ENCODE measurements around the gene SLC35B2. TPM values are rescaled to one million over a fixed set of nuclear protein-coding genes. Genes with fewer than 3 reads are reported as not detected.

The SLC35B2 gene
- total RNA-seq, 2 donors from 2014 or later = 31.1 to 33.9 TPM

GRCh38 chr6:44245391-44245911 lies 11.9 kb downstream of the SLC35B2 start:
- intact Hi-C loops (cut with DNase I) = no loop called here
- 59 to 64% methylated on average over 12 of the region's 12 CpGs for WGBS, 2 donors
- TF ChIP-seq CTCF (IDR thresholded peaks at IDR 0.05) (no peak), POLR2A (IDR thresholded peaks at IDR 0.05) (no peak)
- H3K27me3 ChIP-seq = no peaks in the 10 kb centered on the region
- H3K9me3 ChIP-seq = no peaks in the 10 kb centered on the region
- no peak for DNase-seq
- peak overlapping the region in 1 of 2 donors; percentile 38 for H3K4me3 ChIP-seq
- peaks cover 35% of the 10 kb centered on the region for H3K4me1 ChIP-seq
- H3K36me3 ChIP-seq (replicated peaks in 1 of 2; ENCODE audit: insufficient read depth in 1 of 2, low read depth in 2 of 2) = peaks cover 9 to 13% of the 10 kb centered on the region in 2 donors
- H3K27ac ChIP-seq = peak overlapping the region; percentile 98 to 99 (median 99)
- no peak for ATAC-seq

GRCh38 chr6:44243345-44243744 lies 14.0 kb downstream of the SLC35B2 start:
- WGBS, 2 donors = 89 to 96% methylated on average over 4 to 7 of the region's 7 CpGs
- Histone ChIP-seq H3K9me3 (no peaks in the 10 kb centered on the region), H3K4me3 (no peak overlapping the region), H3K36me3 (replicated peaks in 1 of 2; ENCODE audit: insufficient read depth in 1 of 2, low read depth in 2 of 2) (no peaks in the 10 kb centered on the region), H3K27ac (no peak overlapping the region), H3K27me3 (no peaks in the 10 kb centered on the region), H3K4me1 (peaks cover 18% of the 10 kb centered on the region)
- TF ChIP-seq POLR2A (IDR thresholded peaks at IDR 0.05) = no peak
- no peak for TF ChIP-seq CTCF (IDR thresholded peaks at IDR 0.05)
- intact Hi-C loops (cut with DNase I) = no loop called here
- DNase-seq = no peak
- ATAC-seq = no peak

- no peak overlapping the region for H3K4me3 ChIP-seq
- no peaks in the 10 kb centered on the region for H3K9me3 ChIP-seq
- intact Hi-C loops (cut with DNase I) = no loop called here
- ATAC-seq = no peak
- TF ChIP-seq CTCF (IDR thresholded peaks at IDR 0.05) (no peak), POLR2A (IDR thresholded peaks at IDR 0.05) (no peak)
- H3K36me3 ChIP-seq (replicated peaks in 1 of 2; ENCODE audit: insufficient read depth in 1 of 2, low read depth in 2 of 2) = no peaks in the 10 kb centered on the region
- no peak for DNase-seq
- H3K4me1 ChIP-seq = peaks cover 46% of the 10 kb centered on the region
- peak overlapping the region; percentile 92 to 100 (median 98) for H3K27ac ChIP-seq
- 74 to 80% methylated on average over 7 of the region's 7 CpGs for WGBS, 2 donors
- no peaks in the 10 kb centered on the region for H3K27me3 ChIP-seq
These were observed 18.5 kb downstream of the SLC35B2 start for GRCh38 chr6:44238687-44239350.

- 0 to 1% methylated on average over 21 to 41 of the region's 42 CpGs for WGBS, 2 donors
- no peaks in the 10 kb centered on the region for H3K27me3 ChIP-seq
- DNase-seq = peak; percentile 81 to 85 (median 82)
- peak; percentile 97 to 98 (median 97) for TF ChIP-seq CTCF (IDR thresholded peaks at IDR 0.05)
- peak; percentile 2 to 46 (median 38) for TF ChIP-seq POLR2A (IDR thresholded peaks at IDR 0.05)
- no peaks in the 10 kb centered on the region for H3K9me3 ChIP-seq
- H3K27ac ChIP-seq = peak overlapping the region; percentile 92 to 100 (median 98)
- peaks cover 0 to 3% of the 10 kb centered on the region in 2 donors for H3K36me3 ChIP-seq (replicated peaks in 1 of 2; ENCODE audit: insufficient read depth in 1 of 2, low read depth in 2 of 2)
- peak; percentile 80 for ATAC-seq
- intact Hi-C loops (cut with DNase I) = no loop called here
- peak overlapping the region; percentile 7 to 22 for H3K4me3 ChIP-seq
- H3K4me1 ChIP-seq = peaks cover 52% of the 10 kb centered on the region
These were observed 19.4 kb downstream of the SLC35B2 start for GRCh38 chr6:44237813-44238433.

All from body of pancreas (tissue), 4 donors.